Body of pancreas (tissue), 4 donors: ENCODE measurements around the gene KRT6A. TPM values are rescaled to one million over a fixed set of nuclear protein-coding genes. Genes with fewer than 3 reads are reported as not detected.
"Not testable (repeated sequence)": the region's sequence is repeated elsewhere in the genome, so short reads cannot be mapped to it uniquely, and the experiment has no call there.

Source experiments
- ATAC-seq: fragments of 150-250 bp; one replicate; pipeline ENCODE4 v1.9.1; 2016
- DNase-seq, 4 donors: peaks; one replicate each; pipeline ENCODE4 v3.0.0-alpha.2; 2019
- H3K27ac ChIP-seq, 4 donors: fragments of 200-600 bp; sonication (generic); 1 replicate in 3 of 4; 2 replicates in 1 of 4; pipeline versions ENCODE4 v1.5.1 to v1.6.1; 2016 to 2019; ENCODE audit warnings: mild to moderate bottlenecking in 1 of 4, mixed read lengths in 1 of 4, moderate library complexity in 1 of 4
- H3K27me3 ChIP-seq, 2 donors: fragments of 200-600 bp; sonication (generic); one replicate each; pipeline ENCODE4 v1.6.0; 2016; ENCODE audit warnings: mild to moderate bottlenecking in 1 of 2
- H3K36me3 ChIP-seq, 2 donors: fragments of 200-600 bp; sonication (generic); replicated peaks in 1 of 2; 2 replicates each; pipeline ENCODE4 v1.5.1; 2016; ENCODE audit warnings: low read depth in 2 of 2; ENCODE audit not compliant: insufficient read depth in 1 of 2
- H3K4me1 ChIP-seq: fragments of 200-600 bp; sonication (generic); one replicate; pipeline ENCODE4 v1.6.0; 2016
- H3K4me3 ChIP-seq, 2 donors: fragments of 200-600 bp; sonication (generic); 1 replicate in 1 of 2; 2 replicates in 1 of 2; pipeline ENCODE4 v1.5.1; 2016 to 2019
- H3K9me3 ChIP-seq, 3 donors: fragments of 200-600 bp; sonication (generic); 1 replicate in 2 of 3; 2 replicates in 1 of 3; pipeline ENCODE4 v1.5.1; 2016
- CTCF ChIP-seq, 7 experiments: fragments of 450-650 bp in 4 of 7; fragments of 200-600 bp in 3 of 7; sonication (generic) in 3 of 7; IDR thresholded peaks; one replicate each; pipeline ENCODE4 v1.5.1; 2016 to 2019; ENCODE audit warnings: antibody characterized with exemption in 7 of 7
- POLR2A ChIP-seq, 3 donors: fragments of 450-650 bp; IDR thresholded peaks; one replicate each; pipeline ENCODE4 v1.6.1; 2016; ENCODE audit warnings: antibody characterized with exemption in 3 of 3, mild to moderate bottlenecking in 2 of 3
- WGBS, 2 donors: methylation state at CpG; one replicate each; pipeline ENCODE4 v1.1.5; 2017; 5-methylcytosine and 5-hydroxymethylcytosine counted together
- intact Hi-C: fragments of 100-400 bp; cut with DNase I; formaldehyde crosslinking; loops from one replicate; pipeline ENCODE4 v1.15.1; 2023
- total RNA-seq, 2 donors: library from RNA; depleted of rRNA; stranded (reverse); fragments of >200 nt; gene quantifications; one replicate each; pipeline ENCODE4 v1.1.0, GENCODE V29; 2016

KRT6A gene
- total RNA-seq, 2 donors from 2014 or later, result not detected

DNA sequence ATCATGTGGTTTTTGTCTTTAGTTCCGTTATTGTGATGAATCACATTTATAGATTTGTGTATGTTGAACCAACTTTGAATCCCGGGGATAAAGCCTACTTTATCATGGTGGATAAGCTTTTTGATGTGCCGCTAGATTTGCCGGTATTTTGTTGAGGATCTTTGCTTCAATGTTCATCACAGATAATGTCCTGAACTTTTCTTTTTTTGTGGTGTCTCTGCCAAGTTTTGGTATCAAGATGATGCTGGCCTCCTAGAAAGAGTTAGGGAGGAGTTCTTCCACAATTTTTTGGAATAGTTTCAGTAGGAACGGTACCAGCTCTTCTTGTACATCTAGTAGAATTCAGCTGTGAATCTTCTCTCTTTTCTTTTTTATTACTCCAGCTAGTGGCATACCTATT lies 34.2 kb downstream of the KRT6A start:
- intact Hi-C loops, result no loop called here
- WGBS, 2 donors, result 76 to 87% methylated on average over 5 of the region's 5 CpGs

GRCh38 chr12:52455821-52456220 lies 37.2 kb downstream of the KRT6A start:
- Histone ChIP-seq H3K27ac (no peak overlapping the region), H3K36me3 (no peaks in the 10 kb centered on the region), H3K4me1 (no peaks in the 10 kb centered on the region), H3K4me3 (no peak overlapping the region), H3K27me3 (no peaks in the 10 kb centered on the region), H3K9me3 (no peaks in the 10 kb centered on the region)
- DNase-seq, result no peak
- no peak for ATAC-seq
- 71 to 79% methylated on average over 1 of the region's 1 CpG for WGBS, 2 donors
- TF ChIP-seq CTCF (IDR thresholded peaks at IDR 0.05) (no peak), POLR2A (IDR thresholded peaks at IDR 0.05) (no peak)
- intact Hi-C loops, result no loop called here

More for the DNA sequence above, 34.2 kb downstream of the KRT6A start:
- no peak overlapping the region for H3K4me3 ChIP-seq
- DNase-seq (no peak), ATAC-seq (no peak)
- H3K4me1 ChIP-seq, result no peaks in the 10 kb centered on the region
- H3K27me3 ChIP-seq, result no peaks in the 10 kb centered on the region
- no peaks in the 10 kb centered on the region for H3K36me3 ChIP-seq
- H3K9me3 ChIP-seq, result no peaks in the 10 kb centered on the region
- TF ChIP-seq CTCF (IDR thresholded peaks at IDR 0.05), result no peak
- TF ChIP-seq POLR2A (IDR thresholded peaks at IDR 0.05), result no peak
- H3K27ac ChIP-seq, result no peak overlapping the region

- ATAC-seq (no peak), DNase-seq (no peak)
- Histone ChIP-seq H3K9me3 (no peaks in the 10 kb centered on the region), H3K27me3 (no peaks in the 10 kb centered on the region), H3K4me1 (no peaks in the 10 kb centered on the region), H3K4me3 (no peak overlapping the region), H3K36me3 (no peaks in the 10 kb centered on the region), H3K27ac (no peak overlapping the region)
- intact Hi-C loops, result no loop called here
- WGBS, 2 donors, result 62 to 63% methylated on average over 3 of the region's 3 CpGs
- TF ChIP-seq CTCF (IDR thresholded peaks at IDR 0.05), result no peak
- TF ChIP-seq POLR2A (IDR thresholded peaks at IDR 0.05), result no peak
Observed at GRCh38 chr12:52454411-52455201, 38.5 kb downstream of the KRT6A start.

DNA sequence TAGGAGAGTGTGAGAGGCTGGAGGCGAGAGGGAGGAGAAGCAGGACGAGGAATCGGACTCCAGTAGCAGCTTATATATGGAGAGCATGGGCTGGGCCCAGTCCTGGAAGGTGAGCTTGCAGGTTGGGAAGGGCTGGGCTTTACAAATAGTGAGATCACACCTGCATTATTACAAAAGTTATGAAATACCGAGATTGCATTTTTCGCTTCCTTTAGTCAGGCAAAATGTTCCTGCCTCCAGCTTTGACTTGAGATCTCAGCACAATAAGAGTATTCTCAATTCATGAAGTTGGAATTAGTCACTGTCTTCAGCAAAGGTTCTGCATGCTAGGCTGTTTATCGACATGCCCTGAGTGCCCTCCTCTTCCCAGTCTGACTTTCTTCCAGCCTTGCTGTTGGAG lies 41.0 kb downstream of the KRT6A start, which contains the start of gene KRT6B:
Gene KRT6B, minus strand, starts transcription at position 46 of the 400 bp plus-strand sequence. CDS start 68 bp downstream, outside the sequence.
- ATAC-seq (peak; percentile 21), DNase-seq (no peak)
- no peak within 1 kb of the TSS for H3K4me3 ChIP-seq
- H3K27me3 ChIP-seq, result no peaks in the 10 kb centered on the region
- no peaks in the 10 kb centered on the region for H3K36me3 ChIP-seq
- no peak for TF ChIP-seq CTCF (IDR thresholded peaks at IDR 0.05)
- TF ChIP-seq POLR2A (IDR thresholded peaks at IDR 0.05), result no peak
- no peaks in the 10 kb centered on the region for H3K9me3 ChIP-seq
- peak within 1 kb of the TSS in 2 of 4 donors; percentile 24 to 41 for H3K27ac ChIP-seq
- no peaks in the 10 kb centered on the region for H3K4me1 ChIP-seq
- 60 to 77% methylated on average over 6 of the region's 6 CpGs for WGBS, 2 donors
- intact Hi-C loops, result no loop called here

DNA sequence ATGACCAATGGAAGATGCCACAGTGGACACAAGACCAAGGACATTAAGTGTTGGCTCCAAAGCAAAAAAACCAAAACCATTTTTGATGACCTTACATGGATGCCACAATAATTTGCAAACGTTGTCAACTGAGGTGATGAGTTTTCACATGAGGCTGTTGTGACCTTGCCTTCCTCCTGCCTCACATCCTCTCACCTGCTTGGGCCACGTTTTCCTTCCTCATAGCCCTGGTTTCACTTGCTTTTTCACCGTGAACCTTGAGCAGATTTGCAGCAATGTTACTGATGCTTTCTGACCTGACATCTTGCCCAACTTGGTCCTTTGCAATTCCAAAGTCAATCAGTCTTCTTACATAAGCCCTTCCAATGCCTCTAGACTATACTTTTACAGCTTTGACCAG lies 44.8 kb downstream of the KRT6A start:
- Histone ChIP-seq H3K4me1 (no peaks in the 10 kb centered on the region), H3K36me3 (no peaks in the 10 kb centered on the region), H3K9me3 (no peaks in the 10 kb centered on the region), H3K4me3 (no peak overlapping the region), H3K27ac (no peak overlapping the region), H3K27me3 (no peaks in the 10 kb centered on the region)
- ATAC-seq (no peak), DNase-seq (no peak)
- no peak for TF ChIP-seq CTCF (IDR thresholded peaks at IDR 0.05)
- no peak for TF ChIP-seq POLR2A (IDR thresholded peaks at IDR 0.05)
- WGBS, 2 donors, result 21 to 44% methylated on average over 3 of the region's 3 CpGs
- intact Hi-C loops, result no loop called here

DNA sequence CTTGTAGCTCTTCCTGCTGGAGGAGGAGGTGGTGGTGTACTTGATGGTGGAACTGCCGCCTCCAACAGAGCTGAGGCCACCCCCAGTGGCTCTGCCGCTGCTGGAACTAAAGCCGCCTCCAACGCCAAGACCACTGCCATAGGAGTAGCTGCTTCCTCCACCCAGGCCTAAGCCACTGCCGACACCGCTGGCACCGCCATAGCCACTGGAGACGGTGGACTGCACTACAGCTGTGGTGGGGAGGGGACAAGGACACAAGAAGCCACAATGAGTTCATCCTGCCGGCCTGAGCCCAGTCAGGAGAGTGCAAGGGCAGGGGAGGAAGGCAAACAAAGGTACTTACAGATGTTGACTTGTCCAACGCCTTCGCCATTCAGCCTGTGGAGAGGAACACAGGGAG lies 45.9 kb downstream of the KRT6A start:
- 78 to 85% methylated on average over 7 to 10 of the region's 11 CpGs for WGBS, 2 donors
- H3K4me1 ChIP-seq, H3K4me3 ChIP-seq, H3K27me3 ChIP-seq, H3K27ac ChIP-seq, H3K36me3 ChIP-seq, DNase-seq, intact Hi-C loops, H3K9me3 ChIP-seq, ATAC-seq: not testable (repeated sequence)
